Putamen (tissue), 1 donor: ENCODE data around the gene SURF6.
A peak's percentile ranks its signal among the peaks of the same experiment; 100 is the strongest.

ENCODE experiments used
- DNase-seq: peaks from one replicate; pipeline ENCODE4 v3.0.0-alpha.2; 2016; ENCODE audit warnings: low spot score

The SURF6 gene

DNA sequence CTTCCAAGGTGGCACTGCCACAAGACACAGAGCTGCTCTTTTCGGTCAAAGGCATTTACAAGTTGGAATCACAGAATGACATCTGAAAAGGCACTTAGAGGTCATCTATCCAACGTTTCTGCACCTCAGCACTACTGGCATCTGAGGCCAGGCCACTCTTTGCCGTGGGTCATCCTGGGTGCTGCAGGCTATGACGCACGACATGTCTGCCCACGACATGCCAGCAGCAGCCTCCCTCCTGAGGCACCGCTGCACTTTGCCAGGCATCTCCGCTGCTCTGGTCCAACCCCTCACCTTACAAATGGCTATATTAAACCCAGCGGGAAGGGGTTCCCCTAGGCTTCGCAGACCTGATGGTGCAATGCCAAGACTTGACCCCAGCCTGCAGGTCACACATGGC is 31.8 kb upstream of the SURF6 start:
- no peak for DNase-seq

DNA sequence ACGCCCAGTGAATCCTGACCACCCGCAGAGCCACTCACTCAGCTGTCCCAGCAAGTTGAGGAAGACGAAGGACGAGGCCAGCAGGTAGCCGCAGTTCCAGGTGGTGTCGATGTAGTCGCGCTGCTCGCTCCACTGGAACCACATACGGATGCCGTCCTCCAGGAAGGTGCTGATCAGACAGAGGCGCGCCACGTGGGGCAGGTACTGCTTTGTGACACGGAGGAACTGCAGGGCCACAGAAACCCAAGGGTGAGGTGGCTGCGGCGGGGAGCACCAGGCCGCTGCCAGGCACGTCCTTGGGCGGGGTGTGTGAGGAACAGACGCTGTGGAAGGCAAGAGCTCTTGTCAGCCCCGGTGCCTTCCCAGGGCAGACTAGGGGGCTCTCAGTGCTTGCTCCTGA is 31.2 kb upstream of the SURF6 start:
- no peak for DNase-seq

DNA sequence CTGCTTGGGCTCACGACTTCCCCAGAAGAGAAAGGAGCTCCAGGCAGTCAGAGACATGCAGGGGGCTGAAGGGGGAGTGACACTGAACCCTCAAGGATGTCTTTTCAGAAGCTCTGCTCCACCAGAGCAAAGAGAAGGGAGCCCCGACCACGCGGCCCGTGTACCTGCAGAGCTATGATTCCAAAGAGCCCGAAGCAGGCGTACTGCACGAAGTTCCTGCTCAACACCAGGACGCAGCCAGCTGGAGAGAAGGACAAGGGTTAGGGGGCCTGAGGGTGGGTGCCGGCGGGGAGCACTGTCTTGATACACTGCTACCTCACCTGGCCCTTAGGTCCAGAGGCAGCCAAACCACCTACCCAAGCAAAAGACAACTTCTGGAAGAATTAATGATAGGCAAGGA is 30.4 kb upstream of the SURF6 start:
- no peak for DNase-seq

DNA sequence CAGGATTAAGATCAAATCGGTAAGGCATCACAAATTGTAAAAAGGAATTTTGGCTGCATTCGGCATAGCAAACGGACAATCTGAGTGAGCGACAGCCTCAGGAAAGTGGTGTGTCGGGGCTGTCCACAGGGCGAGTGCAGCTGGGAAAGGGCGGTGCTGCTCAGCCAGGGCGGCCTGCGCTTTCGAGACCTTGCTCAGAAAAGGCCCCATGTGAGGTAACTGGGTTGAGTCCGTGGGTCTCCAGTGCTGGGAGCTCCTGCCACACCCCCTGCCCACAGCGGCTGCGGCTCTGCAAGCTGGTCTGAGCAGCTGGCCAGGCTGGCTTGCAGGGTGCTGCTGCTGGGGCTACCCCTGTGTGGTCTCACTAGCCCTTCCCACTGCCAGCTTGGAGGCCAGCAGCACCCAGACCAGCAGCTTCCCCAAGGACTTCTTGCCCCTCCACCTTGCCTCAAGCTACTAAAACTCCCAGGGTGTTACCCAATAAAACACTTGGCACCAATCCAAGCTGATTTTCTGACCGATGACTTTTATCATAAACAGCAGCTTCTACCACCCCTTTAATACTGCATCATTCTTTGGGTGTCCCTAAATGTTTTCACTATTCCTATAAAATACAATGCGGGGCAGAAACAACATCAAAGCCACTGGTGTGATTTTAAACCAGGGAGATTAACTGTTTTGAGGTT is 26.5 kb upstream of the SURF6 start:
- no peak for DNase-seq

DNA sequence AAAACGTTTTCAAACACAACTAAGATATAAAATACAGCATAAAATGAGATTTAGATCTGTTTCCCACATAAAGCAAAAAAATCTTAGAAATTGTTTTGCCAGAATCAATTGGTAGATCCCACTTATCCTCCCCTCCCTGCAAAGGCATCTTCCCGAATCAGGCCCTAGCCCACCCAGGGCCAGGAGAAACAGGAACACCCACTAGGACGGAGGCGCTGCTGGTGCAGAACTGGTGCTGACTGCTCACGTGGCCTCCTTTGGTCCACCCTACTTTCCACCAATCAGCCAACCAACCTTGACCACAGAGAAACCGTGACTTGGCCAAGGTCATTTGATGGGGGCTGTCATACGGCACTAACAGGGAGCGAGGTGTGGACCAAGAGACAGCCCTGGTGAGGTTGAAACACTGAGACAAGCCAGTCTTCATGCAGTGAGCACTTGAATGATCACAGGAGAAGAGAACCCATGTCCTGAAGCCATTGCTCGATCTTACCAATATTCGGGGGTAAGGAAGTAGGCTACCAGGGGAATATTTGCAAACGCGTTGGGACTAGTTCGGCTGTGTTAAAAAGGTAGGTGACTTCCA is 25.6 kb upstream of the SURF6 start:
- DNase-seq, result no peak

DNA sequence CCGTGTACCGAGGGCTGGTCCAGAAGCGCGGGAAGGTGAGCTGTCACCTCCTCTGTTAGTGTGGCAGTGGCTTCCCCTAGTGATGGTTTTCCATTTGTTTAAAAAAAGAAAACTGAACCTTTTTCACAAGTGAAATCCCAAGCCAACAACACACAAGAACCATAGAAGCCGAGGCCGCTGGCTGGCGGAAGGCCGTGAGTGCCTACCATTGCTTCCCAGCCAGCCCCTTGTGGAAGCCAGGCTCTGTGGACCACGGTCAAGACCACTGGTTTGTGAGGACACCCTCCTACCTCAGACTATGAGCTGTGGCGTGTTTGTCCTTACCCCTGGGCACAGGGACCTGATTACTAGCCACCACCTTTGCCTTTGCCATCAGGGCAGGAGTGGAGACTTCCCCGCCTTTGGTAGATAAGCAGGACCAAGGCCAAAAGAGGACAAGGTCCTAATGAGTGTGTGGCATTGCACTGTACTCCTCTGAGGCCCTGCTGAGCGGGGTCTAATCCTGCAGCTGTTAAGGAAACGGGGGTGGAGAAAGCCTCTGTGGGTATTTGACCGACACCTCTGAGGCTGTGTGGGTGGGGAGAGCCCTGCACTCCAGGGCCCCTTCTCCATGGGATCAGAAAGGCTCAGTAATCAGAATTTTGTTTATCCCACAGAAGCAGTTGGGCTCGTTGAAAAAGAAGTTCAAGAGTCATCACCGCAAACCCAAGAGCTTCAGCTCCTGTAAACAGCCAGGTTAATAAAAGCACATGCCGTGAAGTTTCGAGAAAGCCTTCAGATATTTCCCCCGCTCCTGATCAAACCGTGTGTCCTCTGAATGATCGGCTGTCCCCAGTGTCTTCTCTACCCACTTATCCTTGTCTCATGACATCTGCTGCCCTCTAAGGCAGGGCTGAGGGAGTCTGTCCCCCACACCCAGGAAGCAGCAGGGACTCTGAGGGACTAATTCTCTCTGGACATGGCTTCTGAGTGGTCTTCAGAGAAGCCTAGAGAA is 24.7 kb upstream of the SURF6 start:
- no peak for DNase-seq

DNA sequence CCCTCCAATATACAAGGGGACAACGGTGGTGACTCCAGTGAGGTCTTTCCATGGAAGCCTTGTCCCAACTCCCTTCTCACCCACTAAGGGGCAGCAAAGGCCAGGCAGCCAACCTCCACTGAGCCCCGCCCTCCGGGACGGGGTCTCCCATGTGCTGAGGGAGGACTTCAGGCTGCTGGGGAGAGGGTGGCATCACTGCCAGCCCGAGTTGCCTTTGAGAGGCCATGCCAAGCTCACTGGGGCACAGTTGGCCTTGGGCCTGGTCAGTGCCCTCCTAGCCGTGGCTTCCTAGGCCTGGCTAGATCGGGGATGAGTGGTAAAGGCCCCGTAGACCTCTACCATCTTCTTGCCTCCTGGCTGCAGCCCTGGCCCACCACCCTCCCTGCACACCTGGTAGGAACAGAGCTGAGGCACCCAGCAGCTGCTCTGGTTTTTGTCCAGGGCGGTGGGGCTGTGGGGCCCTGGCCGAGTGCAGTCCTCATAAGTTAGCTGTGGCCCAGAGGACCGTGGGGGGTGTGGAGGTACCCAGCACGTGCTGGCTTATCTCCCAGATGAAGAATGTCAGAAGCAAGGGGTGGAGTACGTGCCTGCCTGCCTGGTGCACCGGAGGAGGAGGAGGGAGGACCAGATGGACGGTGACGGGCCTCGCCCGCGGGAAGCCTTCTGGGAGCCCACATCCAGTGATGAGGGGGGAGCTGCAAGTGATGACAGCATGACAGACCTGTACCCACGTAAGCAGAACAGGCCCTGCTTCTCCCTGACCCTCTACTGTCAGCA is 23.6 kb upstream of the SURF6 start:
- no peak for DNase-seq

DNA sequence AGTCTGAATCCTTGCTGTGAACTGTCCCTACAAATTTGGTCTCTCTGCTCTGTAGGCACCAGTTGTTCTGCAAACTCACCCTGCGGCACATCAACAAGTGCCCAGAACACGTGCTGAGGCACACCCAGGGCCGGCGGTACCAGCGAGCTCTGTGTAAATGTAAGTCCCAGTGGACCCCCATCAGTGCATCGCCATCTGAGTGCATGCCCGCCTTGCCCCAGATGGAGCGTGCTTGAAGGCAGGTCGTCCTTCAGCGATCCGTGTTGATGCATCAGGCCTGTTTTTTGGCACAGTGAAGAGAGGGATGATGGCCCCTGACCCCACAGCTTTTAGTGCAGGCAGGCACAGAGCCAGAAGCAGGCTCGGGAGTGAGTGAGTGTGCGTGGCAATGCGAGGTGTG is 21.7 kb upstream of the SURF6 start:
- DNase-seq, result no peak

DNA sequence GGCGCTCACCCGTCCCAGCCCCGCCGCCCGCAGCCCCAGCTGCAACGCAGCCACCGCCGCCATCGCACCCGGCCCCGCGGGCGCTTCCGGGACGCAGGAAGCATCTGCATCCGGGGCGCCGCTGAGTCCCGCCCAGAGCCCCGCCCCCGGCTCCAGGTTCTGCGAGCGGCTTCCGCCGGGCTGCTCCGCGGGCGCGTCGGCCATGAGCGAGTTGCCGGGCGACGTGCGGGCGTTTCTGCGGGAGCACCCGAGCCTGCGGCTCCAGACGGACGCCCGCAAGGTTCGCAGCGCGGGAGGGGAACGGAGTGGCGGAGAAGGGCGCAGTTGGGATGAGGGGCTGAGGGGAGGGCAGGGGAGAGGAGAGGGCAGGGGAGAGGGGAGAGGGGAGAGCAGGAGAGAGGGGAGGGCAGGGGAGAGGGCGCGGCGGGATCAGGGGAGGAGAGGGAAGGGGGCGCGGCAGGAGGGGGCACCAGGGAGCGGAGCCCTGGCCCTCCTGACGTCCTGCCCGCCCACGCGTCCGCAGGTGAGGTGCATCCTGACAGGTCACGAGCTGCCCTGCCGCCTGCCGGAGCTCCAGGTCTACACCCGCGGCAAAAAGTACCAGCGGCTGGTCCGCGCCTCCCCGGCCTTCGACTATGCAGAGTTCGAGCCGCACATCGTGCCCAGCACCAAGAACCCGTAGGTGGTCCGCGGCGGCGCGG is 20.6 kb upstream of the SURF6 start, which contains the start of the genes SURF1 and SURF2:
Gene SURF1 (minus strand): TSS at position 97 of the 701 bp plus-strand sequence. CDS start 34 bp downstream, at position 63.
Gene SURF2 (plus strand): TSS at position 160 of the 701 bp plus-strand sequence. CDS start 43 bp downstream, at position 203.
- DNase-seq, result peak; percentile 82

DNA sequence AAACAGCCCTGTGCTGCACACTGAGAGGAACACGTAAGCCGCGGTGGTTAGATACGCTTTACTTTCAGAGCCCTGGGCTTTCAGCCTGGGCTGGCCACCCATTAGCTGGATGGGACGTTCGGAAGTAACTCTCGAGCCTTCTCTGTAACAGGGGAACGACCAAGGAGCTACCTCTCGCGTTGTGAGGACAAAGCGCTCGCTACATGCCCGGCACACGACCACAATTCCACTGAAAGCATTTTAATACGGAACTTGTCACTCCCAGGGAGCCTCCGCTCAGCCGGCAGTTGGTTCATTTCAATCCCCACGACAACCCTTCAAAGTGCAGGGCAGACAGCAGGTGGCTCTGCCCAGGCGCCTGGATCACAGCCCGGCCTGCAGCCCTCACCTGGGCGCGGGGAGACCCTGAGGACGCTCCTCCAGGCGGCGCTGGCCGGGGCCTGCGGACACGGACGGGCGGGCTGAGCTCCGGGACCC is 19.9 kb upstream of the SURF6 start:
- no peak for DNase-seq

DNA sequence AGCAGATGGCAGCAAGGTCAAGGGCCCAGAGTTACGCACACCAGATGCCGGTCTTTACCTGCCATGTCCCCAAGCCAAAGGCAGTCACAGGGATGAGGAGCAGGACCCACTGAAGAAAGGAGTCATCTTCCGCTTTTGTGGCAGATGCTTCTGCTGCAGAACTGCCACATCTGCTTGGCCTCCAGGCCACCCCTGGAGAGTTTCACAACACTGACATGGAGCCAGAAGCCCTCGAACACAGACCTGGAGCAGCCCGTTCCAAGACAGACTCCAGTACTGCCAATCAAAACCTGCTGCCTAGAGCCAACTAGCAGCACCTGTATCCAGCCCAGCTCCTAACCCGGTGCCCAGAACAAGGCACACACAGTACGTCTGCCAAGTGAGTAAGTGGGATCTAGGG is 18.8 kb upstream of the SURF6 start:
- no peak for DNase-seq

DNA sequence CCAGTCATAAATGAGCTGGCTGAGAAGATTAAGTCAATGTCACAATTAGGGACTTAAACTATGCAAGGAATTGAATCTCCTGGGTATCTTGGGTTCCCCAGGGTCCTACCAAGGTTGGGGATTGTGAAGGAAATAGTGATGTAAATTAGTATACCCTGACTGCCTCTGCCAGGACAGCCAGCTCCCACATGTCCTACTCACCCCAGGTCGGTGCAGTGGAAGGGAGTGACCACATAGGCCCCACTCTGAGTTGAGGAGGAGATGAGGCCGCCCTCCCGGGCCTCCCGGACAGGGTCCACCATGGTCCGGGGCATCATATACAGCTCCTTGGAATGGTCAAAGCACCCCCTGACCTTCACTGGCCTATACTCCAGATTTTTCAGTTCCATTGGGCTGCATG is 17.6 kb upstream of the SURF6 start:
- no peak for DNase-seq

DNA sequence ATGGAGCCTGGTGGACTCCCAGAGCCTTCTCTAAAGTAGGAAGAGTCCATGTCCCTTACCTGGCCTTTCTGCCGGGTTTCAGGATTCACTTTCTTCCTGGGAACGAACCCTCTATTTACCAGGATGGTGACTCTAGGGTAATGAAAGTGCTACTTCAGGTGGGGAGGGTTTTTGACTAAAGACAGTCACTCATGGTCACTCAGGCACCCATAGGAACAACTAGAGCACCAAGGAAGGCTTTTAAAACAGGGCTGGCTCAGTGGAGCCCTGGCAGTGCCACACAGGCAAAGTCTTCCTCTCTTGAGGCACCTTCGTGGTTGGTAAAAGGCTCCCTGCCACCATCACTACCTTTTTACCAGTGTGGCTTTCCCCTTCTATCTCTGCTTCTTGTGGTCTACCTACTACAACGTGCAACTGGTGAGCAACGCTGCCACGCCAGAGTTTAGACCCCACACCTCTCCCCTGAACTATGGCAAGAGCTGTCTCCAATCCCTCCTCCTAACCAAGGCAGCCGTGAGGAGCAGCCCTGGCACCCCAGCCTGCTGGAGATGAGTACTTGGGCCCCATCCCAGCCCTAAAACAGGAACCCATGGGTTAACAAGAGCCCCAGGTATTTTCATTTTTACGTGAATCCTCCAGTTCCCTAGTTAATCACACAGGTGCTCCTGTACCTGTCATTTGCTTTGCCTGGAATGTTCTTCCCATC is 16.8 kb upstream of the SURF6 start:
- DNase-seq, result no peak

DNA sequence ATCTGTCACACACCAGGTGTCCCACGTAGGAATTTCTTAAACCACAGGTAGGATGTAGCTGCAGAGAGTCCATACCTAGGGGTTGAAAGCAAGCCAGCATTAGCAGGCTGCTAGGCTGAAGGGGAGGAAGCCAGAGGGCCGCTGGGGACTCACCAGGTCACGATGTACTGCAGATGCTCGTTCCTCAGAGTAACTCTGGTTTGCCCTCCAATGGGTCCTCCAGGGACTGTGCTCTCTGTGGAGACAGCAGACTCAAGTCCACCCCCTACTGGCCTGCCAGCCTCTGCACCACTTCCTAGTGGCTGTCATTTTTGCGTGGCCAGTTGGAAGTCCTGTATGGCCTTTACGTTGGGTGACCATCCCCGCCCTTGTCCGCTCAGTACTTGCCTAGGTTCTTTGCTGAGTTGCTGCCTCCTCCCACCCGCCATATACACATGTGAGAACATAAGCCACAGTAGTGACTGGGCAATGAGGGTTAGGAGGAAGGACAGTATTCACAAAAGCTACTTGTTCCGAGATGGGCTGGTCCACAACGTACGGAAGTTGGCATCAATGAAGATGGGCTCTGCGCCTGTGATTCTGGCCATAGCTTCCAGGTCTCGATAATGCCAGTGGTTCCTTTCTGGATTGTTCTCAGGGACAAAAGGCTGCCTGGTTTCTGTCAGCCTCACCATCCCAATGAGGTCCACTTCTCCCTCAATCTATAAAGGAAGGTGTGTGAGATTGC is 16.1 kb upstream of the SURF6 start:
- no peak for DNase-seq

DNA sequence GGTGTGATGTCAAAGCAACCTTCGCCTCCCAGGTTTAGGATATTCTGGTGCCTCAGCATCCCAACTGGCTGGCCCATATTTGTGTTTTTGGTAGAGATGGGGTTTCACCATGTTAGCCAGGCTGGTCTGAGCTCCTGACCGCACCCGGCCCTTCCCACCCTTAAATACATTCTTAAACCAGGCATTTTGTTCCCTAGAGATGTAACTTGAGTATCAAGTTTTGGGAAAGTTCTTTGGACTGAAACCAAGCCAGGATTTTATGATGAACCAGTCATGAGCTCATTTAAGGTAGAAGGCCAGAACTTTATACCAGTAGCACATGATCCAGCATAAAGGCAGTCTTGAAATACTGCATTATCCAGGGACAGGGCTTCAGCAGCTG is 15.5 kb upstream of the SURF6 start:
- no peak for DNase-seq

DNA sequence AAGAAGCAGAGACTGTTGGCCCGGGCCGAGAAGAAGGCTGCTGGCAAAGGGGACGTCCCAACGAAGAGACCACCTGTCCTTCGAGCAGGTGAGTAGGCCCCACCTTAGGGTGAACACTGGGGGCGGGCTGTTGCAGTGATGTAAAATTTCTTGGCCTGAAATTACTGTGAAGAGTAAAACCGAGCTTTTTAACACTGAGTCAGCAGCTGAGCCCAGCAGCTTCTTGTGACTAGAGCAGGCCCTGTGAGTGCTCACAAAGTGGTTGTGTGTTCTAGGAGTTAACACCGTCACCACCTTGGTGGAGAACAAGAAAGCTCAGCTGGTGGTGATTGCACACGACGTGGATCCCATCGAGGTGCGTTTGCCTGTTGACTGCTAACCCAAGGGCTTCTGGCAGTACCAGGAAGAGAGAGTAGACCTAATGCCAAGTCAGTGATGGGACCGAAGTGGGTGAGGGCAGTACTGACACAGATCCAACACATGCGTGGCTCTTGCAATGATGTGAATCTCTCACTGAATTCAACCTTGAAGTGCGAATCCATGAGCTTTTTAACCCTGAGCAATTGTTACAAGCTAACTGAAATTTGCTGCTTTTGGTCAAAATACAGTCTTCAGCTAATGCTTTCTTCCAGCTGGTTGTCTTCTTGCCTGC is 14.1 kb upstream of the SURF6 start:
- no peak for DNase-seq

DNA sequence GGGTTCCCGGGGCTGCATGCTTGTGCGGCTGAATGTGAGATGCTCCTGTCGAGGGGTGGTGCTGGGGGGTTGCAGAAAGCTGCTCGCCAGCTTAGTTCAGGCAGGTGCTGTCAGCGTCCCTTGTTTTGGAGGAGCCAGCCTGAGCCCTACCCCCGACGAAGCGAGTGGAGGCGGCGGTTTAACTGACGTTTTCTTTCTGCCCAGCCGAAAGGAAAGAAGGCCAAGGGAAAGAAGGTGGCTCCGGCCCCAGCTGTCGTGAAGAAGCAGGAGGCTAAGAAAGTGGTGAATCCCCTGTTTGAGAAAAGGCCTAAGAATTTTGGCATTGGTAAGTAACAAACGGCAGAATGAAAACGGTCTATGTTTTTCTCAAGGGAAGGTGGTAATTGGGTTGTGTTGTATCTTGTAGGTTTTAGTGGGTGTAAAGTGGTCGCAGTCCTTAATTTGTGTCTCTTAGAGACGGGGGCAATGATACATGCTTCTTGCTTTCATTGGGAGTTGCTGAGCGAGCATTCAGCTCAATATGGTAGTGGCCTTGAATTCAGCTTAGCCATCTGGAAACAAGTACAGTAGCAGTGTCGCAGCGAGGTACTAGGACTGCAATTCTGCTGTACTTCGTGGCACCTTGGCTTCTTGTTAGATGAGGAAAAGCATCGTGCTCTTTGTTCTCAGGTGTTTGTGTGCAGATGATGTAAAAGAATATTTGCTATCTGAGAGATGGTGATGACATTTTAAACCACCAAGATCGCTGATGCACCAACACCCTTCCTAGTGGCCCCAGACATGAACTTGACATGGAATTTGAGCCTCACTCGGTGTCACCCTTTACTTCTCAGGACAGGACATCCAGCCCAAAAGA is 13.0 kb upstream of the SURF6 start:
- no peak for DNase-seq

DNA sequence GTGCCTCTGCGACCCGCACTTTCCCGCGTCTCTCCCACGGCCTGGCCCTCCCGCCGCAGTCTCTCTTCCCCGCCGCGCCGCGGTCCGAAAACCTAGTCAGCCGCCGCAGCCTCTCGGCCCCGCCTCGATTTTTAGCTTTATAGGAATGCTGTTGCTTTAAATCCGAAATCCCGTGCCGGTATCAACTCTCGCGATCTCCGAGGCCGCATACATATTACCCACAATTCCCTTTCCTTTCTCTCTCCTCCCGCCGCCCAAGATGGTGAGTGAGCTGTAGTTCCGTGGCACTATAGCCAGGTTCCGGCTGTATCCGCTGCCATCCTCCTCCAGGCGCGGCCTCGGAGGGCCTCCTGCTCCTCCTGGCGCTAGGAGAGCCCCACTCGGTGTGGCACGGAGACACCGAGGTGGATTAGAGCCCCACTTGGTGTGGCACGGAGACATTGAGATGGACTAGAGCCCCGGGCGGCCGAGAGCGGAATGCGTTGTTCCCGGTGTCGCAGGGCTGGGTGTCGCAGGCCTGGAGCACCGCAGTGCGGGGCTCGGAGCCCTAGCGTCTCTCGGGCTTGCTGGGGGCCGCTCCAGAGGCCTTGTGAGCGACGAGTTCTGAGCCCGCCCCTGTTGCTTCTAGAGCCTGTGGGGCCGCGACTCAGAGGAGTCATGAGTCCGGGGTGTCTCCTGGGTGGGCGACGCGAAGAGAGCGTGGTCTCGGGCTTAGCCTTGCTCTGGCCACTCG is 12.2 kb upstream of the SURF6 start, which contains the start of the genes MED22 and RPL7A:
Gene MED22 (minus strand): TSS at position 147 of the 733 bp plus-strand sequence. CDS start 1,469 bp downstream, outside the sequence.
Gene RPL7A (plus strand): TSS at position 234 of the 733 bp plus-strand sequence. CDS start 26 bp downstream, at position 260.
- DNase-seq, result peak; percentile 94
